Epithelial cell of proximal tubule (primary cell): ENCODE results near the gene CNKSR1. TPM values are rescaled to one million over a fixed set of nuclear protein-coding genes. Genes with fewer than 3 reads are reported as not detected.

Experiments used
- DNase-seq: peaks from one replicate; pipeline ENCODE4 v3.0.0-alpha.2; 2011; ENCODE audit warnings: low read depth
- H3K4me3 ChIP-seq: 2 replicates; pipeline ENCODE4 v1.5.1; 2011; ENCODE audit warnings: low read depth, mild to moderate bottlenecking, low read length
- total RNA-seq: library from RNA; depleted of rRNA; stranded (reverse); fragments of >200 nt; gene quantifications from 2 replicates; pipeline ENCODE4 v1.2.3, GENCODE V29; 2015
- TF ChIP-seq, protein P1 (sequence below): conservative IDR thresholded peaks from 2 replicates; pipeline ENCODE4 v1.5.1; 2012; ENCODE audit warnings: low read depth, mild to moderate bottlenecking, low read length

CNKSR1 gene
- total RNA-seq, 1 donor from 2014 or later: 14.8 TPM

DNA sequence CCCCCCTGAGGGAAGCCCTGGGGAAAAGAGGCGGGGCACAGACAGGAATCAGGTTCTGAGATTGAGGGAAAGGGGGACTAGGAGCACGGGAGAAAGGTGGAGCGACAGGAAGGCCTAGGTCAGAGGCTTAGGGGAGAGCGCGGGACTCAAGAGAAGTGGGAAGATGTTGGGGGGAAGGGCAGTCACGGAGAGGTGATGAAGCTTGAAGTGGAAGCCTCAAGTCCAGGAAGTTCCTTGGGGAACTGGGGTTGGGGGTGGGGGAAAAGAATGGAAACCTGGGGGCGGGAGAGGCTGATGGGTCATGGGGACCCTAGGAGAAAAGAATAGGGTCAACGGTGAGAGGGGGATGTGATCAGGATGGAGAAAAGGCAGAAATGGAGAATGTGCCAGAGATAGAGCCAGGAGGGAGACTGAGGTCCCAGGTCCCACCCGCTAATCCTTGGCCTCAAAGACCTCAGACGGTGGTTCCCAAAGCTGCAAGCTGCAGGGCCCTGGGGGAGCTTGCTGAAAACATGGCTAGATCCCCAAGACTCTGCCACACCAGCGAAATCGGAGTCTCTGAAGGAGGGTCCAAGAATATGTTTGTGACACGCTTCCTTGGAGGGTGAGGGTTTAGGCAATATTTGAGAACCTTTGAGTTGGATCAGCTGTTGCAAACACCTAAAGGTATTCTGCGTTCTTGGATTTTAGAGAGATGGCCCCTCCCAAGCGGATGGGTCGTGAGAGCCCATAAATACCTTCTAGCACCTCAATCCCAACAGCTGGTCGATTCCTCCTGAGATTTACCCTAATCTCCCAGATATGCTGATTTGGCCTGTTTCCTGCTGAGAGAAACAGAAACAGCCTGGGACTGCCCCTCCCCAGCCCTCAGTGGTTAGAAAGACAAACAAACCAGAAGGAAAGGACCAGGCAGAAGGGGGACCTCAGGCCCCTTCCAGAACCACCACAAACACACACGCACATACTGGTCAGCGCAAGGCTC is 12.1 kb upstream of the CNKSR1 start:
- no peak for DNase-seq
- H3K4me3 ChIP-seq: no peak overlapping the region
- TF ChIP-seq, protein P1, sequence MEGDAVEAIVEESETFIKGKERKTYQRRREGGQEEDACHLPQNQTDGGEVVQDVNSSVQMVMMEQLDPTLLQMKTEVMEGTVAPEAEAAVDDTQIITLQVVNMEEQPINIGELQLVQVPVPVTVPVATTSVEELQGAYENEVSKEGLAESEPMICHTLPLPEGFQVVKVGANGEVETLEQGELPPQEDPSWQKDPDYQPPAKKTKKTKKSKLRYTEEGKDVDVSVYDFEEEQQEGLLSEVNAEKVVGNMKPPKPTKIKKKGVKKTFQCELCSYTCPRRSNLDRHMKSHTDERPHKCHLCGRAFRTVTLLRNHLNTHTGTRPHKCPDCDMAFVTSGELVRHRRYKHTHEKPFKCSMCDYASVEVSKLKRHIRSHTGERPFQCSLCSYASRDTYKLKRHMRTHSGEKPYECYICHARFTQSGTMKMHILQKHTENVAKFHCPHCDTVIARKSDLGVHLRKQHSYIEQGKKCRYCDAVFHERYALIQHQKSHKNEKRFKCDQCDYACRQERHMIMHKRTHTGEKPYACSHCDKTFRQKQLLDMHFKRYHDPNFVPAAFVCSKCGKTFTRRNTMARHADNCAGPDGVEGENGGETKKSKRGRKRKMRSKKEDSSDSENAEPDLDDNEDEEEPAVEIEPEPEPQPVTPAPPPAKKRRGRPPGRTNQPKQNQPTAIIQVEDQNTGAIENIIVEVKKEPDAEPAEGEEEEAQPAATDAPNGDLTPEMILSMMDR: no peak

DNA sequence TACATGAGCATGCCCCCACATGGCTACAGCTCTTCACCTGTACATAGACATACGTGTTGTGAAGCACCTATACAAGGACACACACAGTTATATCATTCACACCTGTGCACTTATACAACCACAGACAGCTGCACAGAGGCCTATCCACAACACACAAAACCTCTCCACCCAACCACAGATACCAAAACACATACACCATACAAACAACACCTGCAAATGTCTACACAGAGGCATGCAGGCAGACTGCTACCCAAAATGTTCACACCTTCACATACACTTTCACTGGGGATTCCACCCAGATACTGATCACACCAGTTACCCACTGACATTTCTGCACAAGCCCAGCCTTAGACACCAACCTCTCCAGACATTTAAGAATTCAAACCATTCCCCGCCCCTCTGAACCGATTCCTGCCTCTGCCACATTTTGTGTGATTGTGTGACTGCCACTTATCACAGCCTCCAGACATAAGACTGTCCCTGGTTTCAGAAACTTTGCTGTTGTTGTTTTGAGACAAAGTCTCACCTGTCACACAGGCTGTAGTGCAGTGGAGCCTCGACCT is 10.5 kb upstream of the CNKSR1 start:
- no peak overlapping the region for H3K4me3 ChIP-seq
- no peak for DNase-seq
- TF ChIP-seq, protein P1: no peak

DNA sequence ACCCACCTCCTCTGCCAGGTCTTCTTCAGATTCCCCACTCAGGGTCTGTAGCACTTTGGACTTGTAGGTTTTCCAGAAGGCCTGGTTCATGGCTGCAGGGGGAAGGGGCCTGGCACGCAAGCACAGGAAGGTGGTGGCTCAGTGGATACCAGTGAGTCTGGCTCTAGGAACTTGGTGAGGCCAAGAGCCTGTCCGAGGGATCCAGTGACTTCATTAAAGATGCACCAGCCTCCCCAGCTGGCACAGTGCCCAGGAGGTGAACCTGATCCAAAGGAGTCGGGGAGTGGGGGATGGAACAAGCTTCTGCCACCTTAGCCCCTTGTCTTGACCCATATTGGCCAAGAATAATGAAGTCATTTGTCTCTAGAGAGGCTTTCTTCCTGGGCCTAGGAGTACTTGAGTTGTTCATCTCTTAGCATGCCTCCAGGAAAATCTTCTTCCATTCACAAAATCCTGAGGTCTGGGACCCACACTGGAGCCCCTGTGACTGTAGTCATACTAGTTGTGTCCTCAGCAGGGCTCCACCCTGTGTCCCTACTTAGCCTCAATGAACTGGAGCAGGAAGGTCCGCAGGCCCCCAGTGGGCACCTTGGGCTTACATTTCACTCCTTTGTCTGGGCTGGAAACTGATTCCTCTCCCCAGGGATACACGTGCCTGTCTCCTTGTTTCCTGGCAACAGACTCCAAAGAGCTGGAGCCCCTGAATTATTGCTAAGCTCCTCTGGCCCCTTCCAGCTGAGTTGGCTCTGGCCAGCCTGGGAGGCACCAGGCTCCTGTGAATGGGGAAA is 8.7 kb upstream of the CNKSR1 start, which contains the start of gene C1orf232:
TSS of gene C1orf232 (minus strand) at position 554 of the 788 bp plus-strand sequence. CDS start at position 90, 464 bp downstream.
- H3K4me3 ChIP-seq: peak within 1 kb of the TSS; percentile 97
- no peak for DNase-seq
- TF ChIP-seq, protein P1: no peak

DNA sequence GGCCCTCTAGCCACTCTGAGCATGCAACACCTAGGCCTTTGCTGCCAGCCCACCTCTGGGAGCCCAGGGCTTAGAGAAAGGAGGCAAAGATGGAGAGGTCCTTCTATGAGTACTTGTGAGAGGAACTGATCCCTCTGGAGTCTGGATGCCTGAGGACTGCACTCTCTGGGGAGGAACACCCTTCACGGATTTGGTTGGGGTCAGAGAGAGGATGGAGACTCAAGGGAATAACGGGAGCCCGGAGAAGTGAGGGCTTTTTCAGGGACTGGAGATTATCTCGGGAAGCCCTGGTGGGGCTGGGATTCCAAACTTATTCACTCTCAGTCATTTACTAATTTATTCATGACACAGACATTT is 8.1 kb upstream of the CNKSR1 start:
- peak overlapping the region; percentile 97 for H3K4me3 ChIP-seq
- no peak for DNase-seq
- TF ChIP-seq, protein P1: no peak

DNA sequence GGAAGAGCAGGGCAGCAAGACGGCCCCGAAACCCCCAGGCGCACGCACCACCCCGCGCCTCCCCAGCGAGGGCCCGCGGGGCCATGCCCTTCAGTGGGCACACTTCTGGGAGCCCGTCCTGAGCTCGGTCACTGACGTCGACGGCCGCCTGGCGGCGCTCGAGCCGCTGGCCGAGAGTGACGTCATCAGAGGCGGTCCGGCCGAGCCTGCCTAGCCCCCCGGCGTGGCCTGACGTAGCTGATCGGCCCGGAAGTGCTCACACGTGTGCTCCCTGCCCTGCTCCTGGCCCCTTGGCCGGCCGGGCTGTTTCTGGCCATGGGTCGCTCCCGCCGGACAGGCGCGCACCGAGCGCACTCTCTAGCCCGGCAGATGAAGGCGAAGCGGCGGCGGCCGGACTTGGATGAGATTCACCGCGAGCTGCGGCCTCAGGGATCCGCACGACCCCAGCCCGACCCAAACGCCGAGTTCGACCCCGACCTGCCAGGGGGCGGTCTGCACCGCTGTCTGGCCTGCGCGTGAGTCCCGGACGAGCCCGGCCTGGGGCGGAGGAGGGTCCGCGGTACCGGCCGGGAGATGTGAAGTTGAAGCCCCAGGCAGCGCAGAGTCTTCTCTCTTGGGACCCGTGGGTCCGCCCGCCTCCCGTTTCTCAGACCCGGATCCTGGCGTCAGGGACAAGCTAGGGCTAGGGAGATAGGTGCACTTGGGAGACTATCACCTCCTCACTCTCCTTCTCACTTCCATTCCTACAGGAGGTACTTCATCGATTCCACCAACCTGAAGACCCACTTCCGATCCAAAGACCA is 7.4 kb upstream of the CNKSR1 start, which contains the start of gene ZNF593:
TSS of gene ZNF593 (plus strand) at position 240 of the 803 bp plus-strand sequence. CDS start at position 316, 76 bp downstream.
- TF ChIP-seq, protein P1: peak; percentile 71
- H3K4me3 ChIP-seq: peak within 1 kb of the TSS; percentile 97
- DNase-seq: no peak

DNA sequence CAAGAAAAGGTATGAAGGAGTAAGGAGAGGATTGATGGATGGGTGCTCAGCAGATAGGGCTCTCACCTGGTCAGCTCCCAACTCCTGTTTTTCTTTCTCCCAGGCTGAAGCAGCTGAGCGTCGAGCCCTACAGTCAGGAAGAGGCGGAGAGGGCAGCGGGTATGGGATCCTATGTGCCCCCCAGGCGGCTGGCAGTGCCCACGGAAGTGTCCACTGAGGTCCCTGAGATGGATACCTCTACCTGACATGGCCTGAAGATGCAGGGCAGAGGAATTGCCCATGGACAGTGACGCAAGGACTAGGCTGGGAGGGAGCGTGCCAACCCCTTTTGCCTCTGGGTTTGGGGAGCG is 6.8 kb upstream of the CNKSR1 start:
- peak overlapping the region; percentile 97 for H3K4me3 ChIP-seq
- DNase-seq: no peak
- TF ChIP-seq, protein P1: no peak
